ENCODE results near the gene CCNH.

DNA sequence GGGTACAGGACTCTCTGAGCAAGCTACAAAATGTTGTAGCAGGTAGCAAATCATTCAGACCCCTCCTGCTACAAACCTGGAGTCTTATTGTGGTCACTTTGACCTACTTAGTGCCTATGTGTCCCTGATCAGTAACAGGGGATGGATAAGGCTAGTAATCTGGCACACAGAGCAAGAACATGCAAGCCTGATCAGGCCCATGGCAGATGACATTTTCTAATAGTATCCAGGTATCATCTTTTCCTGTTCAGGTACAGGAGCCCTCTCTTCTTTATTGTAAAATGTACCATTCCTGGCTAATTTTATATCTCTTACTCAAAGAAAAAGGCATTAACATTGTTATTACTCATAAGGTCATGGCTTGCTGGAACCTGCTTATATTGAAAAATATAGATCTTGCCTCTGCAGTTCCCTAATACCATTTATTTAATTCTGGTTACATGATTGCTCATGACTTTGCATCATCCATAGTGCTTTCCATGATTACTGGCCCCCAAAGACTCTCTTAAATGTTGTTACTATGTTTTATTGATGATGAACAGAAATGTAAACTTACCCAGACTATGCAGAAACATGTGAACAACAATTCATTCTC, 18.2 kb upstream of the CCNH start:
- TF ChIP-seq, protein P1, sequence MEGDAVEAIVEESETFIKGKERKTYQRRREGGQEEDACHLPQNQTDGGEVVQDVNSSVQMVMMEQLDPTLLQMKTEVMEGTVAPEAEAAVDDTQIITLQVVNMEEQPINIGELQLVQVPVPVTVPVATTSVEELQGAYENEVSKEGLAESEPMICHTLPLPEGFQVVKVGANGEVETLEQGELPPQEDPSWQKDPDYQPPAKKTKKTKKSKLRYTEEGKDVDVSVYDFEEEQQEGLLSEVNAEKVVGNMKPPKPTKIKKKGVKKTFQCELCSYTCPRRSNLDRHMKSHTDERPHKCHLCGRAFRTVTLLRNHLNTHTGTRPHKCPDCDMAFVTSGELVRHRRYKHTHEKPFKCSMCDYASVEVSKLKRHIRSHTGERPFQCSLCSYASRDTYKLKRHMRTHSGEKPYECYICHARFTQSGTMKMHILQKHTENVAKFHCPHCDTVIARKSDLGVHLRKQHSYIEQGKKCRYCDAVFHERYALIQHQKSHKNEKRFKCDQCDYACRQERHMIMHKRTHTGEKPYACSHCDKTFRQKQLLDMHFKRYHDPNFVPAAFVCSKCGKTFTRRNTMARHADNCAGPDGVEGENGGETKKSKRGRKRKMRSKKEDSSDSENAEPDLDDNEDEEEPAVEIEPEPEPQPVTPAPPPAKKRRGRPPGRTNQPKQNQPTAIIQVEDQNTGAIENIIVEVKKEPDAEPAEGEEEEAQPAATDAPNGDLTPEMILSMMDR (IDR thresholded peaks at IDR 0.05), result no peak
- TF ChIP-seq, protein P2, sequence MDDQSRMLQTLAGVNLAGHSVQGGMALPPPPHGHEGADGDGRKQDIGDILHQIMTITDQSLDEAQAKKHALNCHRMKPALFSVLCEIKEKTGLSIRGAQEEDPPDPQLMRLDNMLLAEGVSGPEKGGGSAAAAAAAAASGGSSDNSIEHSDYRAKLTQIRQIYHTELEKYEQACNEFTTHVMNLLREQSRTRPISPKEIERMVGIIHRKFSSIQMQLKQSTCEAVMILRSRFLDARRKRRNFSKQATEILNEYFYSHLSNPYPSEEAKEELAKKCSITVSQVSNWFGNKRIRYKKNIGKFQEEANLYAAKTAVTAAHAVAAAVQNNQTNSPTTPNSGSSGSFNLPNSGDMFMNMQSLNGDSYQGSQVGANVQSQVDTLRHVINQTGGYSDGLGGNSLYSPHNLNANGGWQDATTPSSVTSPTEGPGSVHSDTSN (IDR thresholded peaks at IDR 0.05), result no peak
- no peak for TF ChIP-seq RFX5 (IDR thresholded peaks at IDR 0.05; ENCODE audit: low read length)
- TF ChIP-seq POLR2AphosphoS5 (IDR thresholded peaks at IDR 0.05; ENCODE audit: low read depth, low read length), result no peak
- no peak for TF ChIP-seq FOXM1 (IDR thresholded peaks at IDR 0.05; ENCODE audit: low read depth)
- TF ChIP-seq SMC3 (IDR thresholded peaks at IDR 0.05; ENCODE audit: low read depth, low read length), result no peak
- no peak for TF ChIP-seq EP300 (IDR thresholded peaks at IDR 0.05; ENCODE audit: borderline replicate concordance in 1 of 2, low read depth in 1 of 2, low read length in 1 of 2)
- TF ChIP-seq, protein P3, sequence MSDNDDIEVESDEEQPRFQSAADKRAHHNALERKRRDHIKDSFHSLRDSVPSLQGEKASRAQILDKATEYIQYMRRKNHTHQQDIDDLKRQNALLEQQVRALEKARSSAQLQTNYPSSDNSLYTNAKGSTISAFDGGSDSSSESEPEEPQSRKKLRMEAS (IDR thresholded peaks at IDR 0.05; ENCODE audit: low read depth), result no peak
- no peak for TF ChIP-seq SIN3A (IDR thresholded peaks at IDR 0.05; ENCODE audit: borderline replicate concordance, low read depth, low read length)
- no peak for TF ChIP-seq TAF1 (IDR thresholded peaks at IDR 0.05; ENCODE audit: borderline replicate concordance, low read depth, low read length)
- no peak for TF ChIP-seq TEAD4 (IDR thresholded peaks at IDR 0.05; ENCODE audit: borderline replicate concordance, insufficient read depth)
